Mucosa of rectum (tissue), 2 donors: Measurements from ENCODE around the gene MYO5A.
"Not testable (repeated sequence)": the region's sequence is repeated elsewhere in the genome, so short reads cannot be mapped to it uniquely, and the experiment has no call there.

Source experiments
- H3K27ac ChIP-seq, 2 donors: one replicate each; pipeline ENCODE4 v1.7.0; 2013; ENCODE audit warnings: inconsistent platforms in 2 of 2, low read depth in 2 of 2, low read length in 2 of 2
- H3K27me3 ChIP-seq, 2 donors: one replicate each; pipeline ENCODE4 v1.7.0; 2013; ENCODE audit warnings: low read length in 2 of 2; ENCODE audit not compliant: control insufficient read depth in 2 of 2, insufficient read depth in 2 of 2
- H3K36me3 ChIP-seq, 2 donors: one replicate each; pipeline ENCODE4 v1.7.0; 2013; ENCODE audit warnings: low read length in 2 of 2; ENCODE audit not compliant: control insufficient read depth in 2 of 2, insufficient read depth in 2 of 2
- H3K4me1 ChIP-seq, 2 donors: one replicate each; pipeline ENCODE4 v1.7.0; 2013; ENCODE audit warnings: low read length in 2 of 2, mild to moderate bottlenecking in 1 of 2; ENCODE audit not compliant: control insufficient read depth in 2 of 2, insufficient read depth in 2 of 2
- H3K4me3 ChIP-seq, 2 donors: one replicate each; pipeline ENCODE4 v1.7.0; 2013; ENCODE audit warnings: low read length in 2 of 2
- H3K9ac ChIP-seq, 2 donors: one replicate each; pipeline ENCODE4 v1.7.0; 2013; ENCODE audit warnings: low read length in 2 of 2, low read depth in 1 of 2, mild to moderate bottlenecking in 1 of 2
- H3K9me3 ChIP-seq, 2 donors: one replicate each; pipeline ENCODE4 v1.7.0; 2013; ENCODE audit warnings: low read length in 2 of 2; ENCODE audit not compliant: control insufficient read depth in 2 of 2
- donor health status: healthy.
- donor health status: Normal muscosa, but diverticular disease.

The MYO5A gene

DNA sequence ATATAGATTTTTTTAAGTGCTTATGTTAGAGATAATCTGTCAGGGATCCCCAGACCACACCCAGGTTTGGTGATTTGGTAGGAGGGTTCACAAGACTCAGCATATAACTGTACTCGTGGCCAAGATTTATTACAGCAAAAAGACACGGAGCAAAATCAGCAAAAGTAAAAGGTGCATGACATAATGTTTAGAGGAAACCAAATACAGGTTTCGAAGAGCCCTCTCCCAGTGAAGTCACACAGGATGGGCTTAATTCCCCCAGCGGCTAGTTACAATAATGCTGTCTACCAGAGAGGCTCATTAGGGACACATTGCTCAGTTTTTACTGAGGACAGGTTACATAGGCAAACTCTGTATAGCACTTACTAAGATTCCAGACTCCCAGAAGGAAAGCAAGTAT lies 36.5 kb downstream of the MYO5A start:
- Histone ChIP-seq H3K4me1 (no peaks in the 10 kb centered on the region), H3K4me3 (no peak overlapping the region), H3K9me3 (no peaks in the 10 kb centered on the region), H3K36me3 (no peaks in the 10 kb centered on the region), H3K9ac (no peak overlapping the region), H3K27me3 (no peaks in the 10 kb centered on the region), H3K27ac (no peak overlapping the region)

DNA sequence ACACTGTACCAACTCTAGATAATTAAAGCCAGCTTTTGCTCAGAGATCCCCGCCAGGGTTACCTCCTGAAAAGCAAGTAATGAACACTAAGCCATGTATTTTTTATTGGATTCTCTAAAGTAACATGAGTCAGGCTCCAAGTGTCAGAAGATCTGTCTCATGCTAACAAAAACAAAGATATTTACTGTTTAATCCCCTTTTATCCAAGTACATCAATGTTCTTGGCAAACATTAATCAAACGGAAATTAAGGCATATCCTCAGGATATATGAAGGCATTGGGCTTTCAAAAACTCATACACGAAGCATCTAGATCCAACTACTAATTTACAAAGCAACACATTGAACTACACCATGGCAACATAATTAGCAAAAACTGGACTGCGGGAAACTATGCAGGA lies 37.2 kb downstream of the MYO5A start:
- H3K36me3 ChIP-seq = no peaks in the 10 kb centered on the region
- no peak overlapping the region for H3K4me3 ChIP-seq
- H3K9me3 ChIP-seq = no peaks in the 10 kb centered on the region
- no peaks in the 10 kb centered on the region for H3K4me1 ChIP-seq
- no peak overlapping the region for H3K27ac ChIP-seq
- H3K27me3 ChIP-seq = no peaks in the 10 kb centered on the region
- no peak overlapping the region for H3K9ac ChIP-seq

DNA sequence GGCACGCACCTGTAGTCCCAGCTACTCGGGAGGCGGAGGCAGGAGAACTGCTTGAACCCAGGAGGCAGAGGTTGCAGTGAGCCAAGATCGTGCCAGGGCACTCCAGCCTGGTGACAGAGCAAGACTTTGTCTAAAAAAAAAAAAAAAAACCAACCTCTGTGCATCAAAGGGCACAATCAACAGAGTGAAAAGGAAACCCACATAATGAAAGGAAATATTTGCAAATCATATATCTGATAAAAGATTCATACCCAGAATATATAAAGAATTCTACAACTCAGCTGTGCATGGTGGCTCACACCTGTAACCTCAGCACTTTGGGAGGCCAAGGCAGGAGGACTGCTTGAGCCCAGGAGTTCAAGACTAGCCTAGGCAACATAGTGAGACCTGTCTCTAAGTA lies 39.2 kb downstream of the MYO5A start:
- not testable (repeated sequence) for H3K4me1 ChIP-seq, H3K27me3 ChIP-seq, H3K9ac ChIP-seq, H3K9me3 ChIP-seq, H3K27ac ChIP-seq, H3K4me3 ChIP-seq, H3K36me3 ChIP-seq

DNA sequence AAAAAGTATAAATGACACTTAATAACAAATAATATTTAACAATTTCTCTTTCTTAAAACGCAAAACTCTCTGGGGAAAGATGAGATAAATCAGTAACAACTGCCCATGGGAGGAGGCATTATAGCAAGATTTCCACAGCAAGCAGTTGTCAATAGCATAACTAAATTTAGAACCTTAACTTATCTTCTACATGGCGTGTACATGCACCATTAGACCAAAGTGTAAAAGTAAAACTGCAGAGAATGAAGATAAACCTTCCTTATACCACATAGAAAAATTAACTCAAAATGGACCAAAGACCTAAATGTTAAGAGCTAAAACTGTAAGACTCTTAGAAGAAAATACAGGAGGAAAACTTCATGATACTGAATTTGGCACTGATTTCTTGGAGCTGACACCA lies 39.9 kb downstream of the MYO5A start:
- Histone ChIP-seq H3K9ac (no peak overlapping the region), H3K9me3 (no peaks in the 10 kb centered on the region), H3K4me3 (no peak overlapping the region), H3K27ac (no peak overlapping the region), H3K4me1 (no peaks in the 10 kb centered on the region), H3K36me3 (no peaks in the 10 kb centered on the region), H3K27me3 (no peaks in the 10 kb centered on the region)

DNA sequence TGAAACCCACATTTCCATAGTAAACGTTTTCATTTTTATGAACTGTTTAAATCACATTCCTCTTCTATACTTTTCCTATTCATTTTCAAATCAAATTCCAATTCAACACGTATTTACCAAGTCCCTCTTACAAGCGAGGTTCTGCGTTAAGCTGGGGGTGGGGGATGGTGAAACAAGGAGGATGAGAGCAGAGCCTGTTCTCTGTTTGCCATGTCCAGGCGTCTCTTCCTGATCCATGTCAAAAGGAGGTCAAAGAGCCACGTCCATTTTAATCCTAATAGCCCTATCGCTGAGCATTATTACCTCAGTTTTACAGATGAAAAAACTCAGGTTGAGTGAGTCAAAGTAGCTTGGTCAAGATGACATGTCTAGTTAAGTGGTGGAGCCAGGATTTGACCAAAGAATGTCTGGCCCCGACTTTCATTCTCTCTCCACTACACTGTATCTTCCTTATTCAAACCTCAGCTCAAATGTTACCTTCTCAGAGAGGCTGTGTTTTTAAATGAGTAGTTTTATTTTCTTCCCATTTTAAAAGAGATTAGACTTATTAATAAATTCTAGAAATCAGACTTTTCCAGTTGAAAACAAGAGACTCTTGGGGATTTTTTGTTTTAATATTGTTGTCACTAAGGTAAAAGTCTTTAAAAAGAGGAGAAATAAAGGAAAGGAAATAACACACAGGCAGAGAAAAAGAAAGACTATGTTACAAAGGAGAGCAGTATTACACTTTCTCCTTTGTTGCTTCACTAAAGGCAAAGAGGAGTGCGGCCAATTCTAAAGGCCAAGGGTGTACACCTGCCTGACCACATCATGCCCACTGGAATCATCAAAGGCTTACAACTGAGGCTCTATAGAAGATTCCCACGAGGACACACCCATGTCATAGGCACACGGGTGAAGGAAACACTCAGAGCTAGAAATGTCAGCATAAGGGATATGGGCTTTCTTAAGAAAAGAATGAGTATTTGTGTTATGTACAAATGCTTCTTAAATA lies 42.4 kb downstream of the MYO5A start:
- Histone ChIP-seq H3K9me3 (no peaks in the 10 kb centered on the region), H3K27me3 (no peaks in the 10 kb centered on the region), H3K9ac (no peak overlapping the region), H3K4me3 (no peak overlapping the region), H3K27ac (no peak overlapping the region), H3K36me3 (no peaks in the 10 kb centered on the region), H3K4me1 (peaks cover 0 to 4% of the 10 kb centered on the region in 2 donors)

DNA sequence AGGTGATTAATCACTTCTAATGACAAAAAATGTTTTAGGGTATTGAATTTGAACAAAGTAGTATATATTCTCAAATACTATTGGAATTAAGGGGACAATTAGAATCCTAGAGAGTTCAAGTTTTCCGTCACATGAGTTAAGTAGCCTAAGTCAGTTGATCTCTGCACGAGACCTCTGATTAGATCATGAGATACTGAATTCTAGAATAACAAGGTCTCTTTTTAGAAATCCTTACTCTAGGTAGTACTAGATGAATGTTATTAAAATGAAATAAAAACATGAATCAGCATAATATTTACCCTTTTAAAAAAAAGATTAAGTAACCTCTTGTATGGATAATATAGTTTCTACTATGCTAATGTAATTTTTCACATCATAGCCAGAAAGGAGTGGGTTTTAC lies 43.4 kb downstream of the MYO5A start:
- Histone ChIP-seq H3K9ac (no peak overlapping the region), H3K36me3 (no peaks in the 10 kb centered on the region), H3K27me3 (no peaks in the 10 kb centered on the region), H3K9me3 (no peaks in the 10 kb centered on the region), H3K4me1 (peaks cover 4 to 8% of the 10 kb centered on the region in 2 donors), H3K27ac (no peak overlapping the region), H3K4me3 (no peak overlapping the region)

DNA sequence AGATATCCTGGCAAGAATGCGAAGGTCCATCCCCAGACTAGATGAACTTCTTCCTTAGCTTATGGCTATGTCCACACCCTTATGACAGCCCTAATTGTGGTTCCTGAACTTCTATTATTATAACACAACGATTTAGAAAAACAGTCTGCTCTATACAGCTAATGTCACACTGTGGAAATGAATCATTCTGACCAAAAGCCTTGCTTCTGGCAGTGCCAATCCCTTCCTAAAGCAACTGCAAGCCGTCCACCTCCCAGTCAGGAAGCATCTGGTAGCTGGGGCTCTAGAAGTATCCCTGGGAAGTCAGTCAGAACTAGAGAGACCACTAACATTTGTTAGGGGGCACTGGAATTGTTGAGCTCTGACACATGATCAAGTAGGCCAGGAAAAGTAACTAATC lies 45.0 kb downstream of the MYO5A start:
- no peaks in the 10 kb centered on the region for H3K27me3 ChIP-seq
- no peaks in the 10 kb centered on the region for H3K9me3 ChIP-seq
- no peaks in the 10 kb centered on the region for H3K36me3 ChIP-seq
- H3K4me1 ChIP-seq = peaks cover 4 to 8% of the 10 kb centered on the region in 2 donors
- peak overlapping the region in 1 of 2 donors; percentile 2 for H3K27ac ChIP-seq
- no peak overlapping the region for H3K4me3 ChIP-seq
- H3K9ac ChIP-seq = no peak overlapping the region

DNA sequence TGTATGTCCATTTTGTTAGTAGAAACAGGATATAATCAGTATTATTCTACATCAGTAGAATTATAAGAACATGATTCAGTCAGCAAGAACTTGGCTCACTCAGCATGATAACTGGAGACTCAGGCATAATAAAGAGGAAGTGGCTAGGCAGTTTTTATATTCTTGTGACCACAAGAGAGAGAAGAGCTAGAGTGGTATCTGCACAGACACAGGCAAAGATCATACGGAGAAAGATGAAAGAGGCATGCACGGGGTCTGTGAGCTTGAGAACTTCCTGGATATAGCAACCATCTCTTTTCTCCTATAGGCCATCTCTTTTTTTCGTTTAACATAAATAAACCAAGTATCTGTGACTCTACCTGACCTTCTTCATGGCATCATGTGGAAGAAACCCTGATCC lies 46.8 kb downstream of the MYO5A start:
- Histone ChIP-seq H3K4me1 (peaks cover 4 to 8% of the 10 kb centered on the region in 2 donors), H3K9me3 (no peaks in the 10 kb centered on the region), H3K27ac (peak overlapping the region; percentile 38 to 63), H3K9ac (no peak overlapping the region), H3K27me3 (no peaks in the 10 kb centered on the region), H3K4me3 (no peak overlapping the region), H3K36me3 (no peaks in the 10 kb centered on the region)

DNA sequence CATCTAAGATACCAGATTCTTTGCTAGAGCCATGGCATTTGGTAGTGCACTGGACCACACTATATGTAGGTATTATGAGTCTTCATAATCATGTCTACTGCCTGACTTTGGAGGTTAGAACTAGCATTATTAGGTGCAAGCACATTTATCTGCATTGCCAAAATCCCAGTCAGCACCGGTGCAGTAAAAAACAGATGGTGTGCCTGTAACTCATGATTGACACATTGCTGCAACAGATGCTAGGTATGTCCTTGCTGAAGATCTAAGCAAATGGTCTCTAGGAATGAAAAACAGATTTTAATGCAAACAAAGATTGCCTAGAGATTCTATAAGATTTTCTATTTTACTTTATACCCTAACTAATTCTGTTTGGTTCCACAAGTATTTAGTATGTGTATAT lies 47.7 kb downstream of the MYO5A start:
- H3K4me3 ChIP-seq = no peak overlapping the region
- peaks cover 4 to 8% of the 10 kb centered on the region in 2 donors for H3K4me1 ChIP-seq
- H3K36me3 ChIP-seq = no peaks in the 10 kb centered on the region
- H3K9ac ChIP-seq = no peak overlapping the region
- H3K27me3 ChIP-seq = no peaks in the 10 kb centered on the region
- no peaks in the 10 kb centered on the region for H3K9me3 ChIP-seq
- H3K27ac ChIP-seq = peak overlapping the region in 1 of 2 donors; percentile 29

DNA sequence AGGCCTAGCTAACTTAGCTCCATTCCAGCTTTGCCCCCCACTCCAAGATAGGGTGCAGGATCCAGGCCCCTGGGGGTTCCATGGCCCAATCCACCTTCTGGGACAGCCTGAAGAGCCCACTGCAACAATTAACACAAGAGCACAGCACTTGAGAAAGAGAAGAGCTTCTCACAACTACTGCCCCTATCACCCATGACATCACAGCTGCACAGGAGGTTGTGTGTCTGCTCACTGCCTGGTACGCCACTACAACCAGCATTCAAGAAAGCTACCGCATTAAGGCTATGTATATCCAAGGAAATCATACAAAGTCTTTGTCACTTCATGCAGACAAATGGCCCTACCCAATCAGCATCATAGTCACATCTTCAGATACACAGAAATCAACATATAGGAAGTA lies 62.0 kb downstream of the MYO5A start:
- Histone ChIP-seq H3K4me3 (peak overlapping the region in 1 of 2 donors; percentile 5), H3K4me1 (peaks cover 3 to 7% of the 10 kb centered on the region in 2 donors), H3K27me3 (no peaks in the 10 kb centered on the region), H3K36me3 (no peaks in the 10 kb centered on the region), H3K9ac (no peak overlapping the region), H3K27ac (peak overlapping the region in 1 of 2 donors; percentile 46), H3K9me3 (no peaks in the 10 kb centered on the region)
